A673 (cell line): ENCODE results near the gene TSPYL2. TPM values are rescaled to one million over a fixed set of nuclear protein-coding genes. Genes with fewer than 3 reads are reported as not detected.

Experiments
- BruUV-seq: library from RNA; stranded (reverse); fragments of 400-500 nt; replicated peaks from 2 replicates; lab custom pipeline; 2021; lab: Mats Ljungman, UMichigan
- CTCF ChIA-PET: fragments of 300-600 bp; sonication (Branson Sonifier 250); formaldehyde crosslinking; loops from one replicate; lab custom pipeline; 2022; ENCODE audit warnings: antibody characterized with exemption; lab: Charles Lee
- POLR2A ChIA-PET: fragments of 300-600 bp; sonication (Branson Sonifier 250); formaldehyde crosslinking; loops from one replicate; lab custom pipeline; 2022; ENCODE audit warnings: antibody characterized with exemption; ENCODE audit not compliant: low non-redundant PET; lab: Charles Lee
- DNase-seq: peaks from one replicate; pipeline ENCODE4 v3.0.0-alpha.2; 2015; ENCODE audit warnings: low spot score
- H3K27ac ChIP-seq: fragments of 200-600 bp; sonication (generic); 2 replicates; pipeline ENCODE4 v1.5.1; 2016; ENCODE audit warnings: mixed run types, low read depth, mild to moderate bottlenecking, mixed read lengths, antibody characterized with exemption, low read length; ENCODE audit not compliant: poor library complexity, severe bottlenecking
- H3K27me3 ChIP-seq: fragments of 200-600 bp; sonication (generic); replicated peaks from 2 replicates; pipeline ENCODE4 v1.6.1; 2017; ENCODE audit warnings: mixed run types, low read depth, mild to moderate bottlenecking, mixed read lengths, antibody characterized with exemption, low read length; ENCODE audit not compliant: insufficient read depth, poor library complexity
- H3K36me3 ChIP-seq: fragments of 200-600 bp; sonication (generic); 2 replicates; pipeline ENCODE4 v1.6.1; 2016; ENCODE audit warnings: mixed run types, mild to moderate bottlenecking, mixed read lengths, antibody characterized with exemption, low read length; ENCODE audit not compliant: insufficient read depth, poor library complexity, severe bottlenecking
- H3K4me1 ChIP-seq: fragments of 200-600 bp; sonication (generic); 2 replicates; pipeline ENCODE4 v1.6.1; 2017; ENCODE audit warnings: mixed run types, mild to moderate bottlenecking, mixed read lengths, antibody characterized with exemption, low read length; ENCODE audit not compliant: insufficient read depth, poor library complexity, severe bottlenecking
- H3K4me3 ChIP-seq: fragments of 200-600 bp; sonication (generic); 2 replicates; pipeline ENCODE4 v1.5.1; 2016; ENCODE audit warnings: low read depth, mixed run types, mild to moderate bottlenecking, mixed read lengths, low read length; ENCODE audit not compliant: poor library complexity, severe bottlenecking
- H3K9me3 ChIP-seq: fragments of 200-600 bp; sonication (generic); 2 replicates; pipeline ENCODE4 v1.6.1; 2016; ENCODE audit warnings: mixed run types, low read depth, mild to moderate bottlenecking, mixed read lengths, antibody characterized with exemption, low read length; ENCODE audit not compliant: poor library complexity, severe bottlenecking
- EZH2 ChIP-seq: fragments of 200-600 bp; sonication (generic); IDR thresholded peaks from 2 replicates; pipeline ENCODE4 v1.6.1; 2017; ENCODE audit warnings: borderline replicate concordance, low read depth, mild to moderate bottlenecking, mixed read lengths, antibody characterized with exemption, low read length; ENCODE audit not compliant: poor library complexity, severe bottlenecking
- intact Hi-C: fragments of 100-400 bp; cut with micrococcal nuclease; formaldehyde crosslinking; loops from one replicate; pipeline ENCODE4 v1.10.0; 2022; ENCODE audit not compliant: unreplicated experiment
- total RNA-seq: library from RNA; stranded (reverse); gene quantifications from 2 replicates; pipeline ENCODE4 v1.2.3, GENCODE V29; 2021
- TF ChIP-seq, protein P1 (sequence below): fragments of 300-800, 200-600 bp; sonication (generic); conservative IDR thresholded peaks from 2 replicates; pipeline ENCODE4 v1.5.1; 2017; ENCODE audit warnings: low read depth, mild to moderate bottlenecking, antibody characterized with exemption, low read length, moderate library complexity, mixed read lengths

TSPYL2 gene
- total RNA-seq, 1 experiment from 2014 or later: 25.0 TPM

DNA sequence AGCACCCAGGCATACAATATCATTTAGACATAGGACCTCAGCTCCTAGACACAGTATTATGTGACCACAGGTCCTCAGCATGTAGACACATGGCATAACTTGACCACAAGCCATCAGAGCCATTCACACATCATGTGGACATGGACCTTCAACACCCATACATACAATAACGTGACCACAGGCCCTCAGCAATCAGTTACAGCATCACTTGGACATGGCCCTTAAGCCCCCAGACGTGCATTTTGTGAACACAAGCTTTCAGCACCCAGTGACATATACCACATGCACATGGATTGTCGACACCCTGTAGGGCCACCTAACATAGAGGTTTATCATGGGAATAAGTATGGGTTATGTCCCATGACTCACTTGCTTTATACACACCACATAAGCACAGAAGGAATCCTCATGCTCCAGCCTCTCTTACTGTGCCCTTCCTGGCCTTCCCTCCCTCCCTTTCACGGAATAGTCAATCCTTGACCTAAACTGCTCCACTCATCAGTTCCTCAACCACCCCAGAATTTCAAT, 1.9 kb downstream of the TSPYL2 start:
- ChIA-PET POLR2A (no interaction called here), CTCF (no interaction called here)
- TF ChIP-seq, protein P1, sequence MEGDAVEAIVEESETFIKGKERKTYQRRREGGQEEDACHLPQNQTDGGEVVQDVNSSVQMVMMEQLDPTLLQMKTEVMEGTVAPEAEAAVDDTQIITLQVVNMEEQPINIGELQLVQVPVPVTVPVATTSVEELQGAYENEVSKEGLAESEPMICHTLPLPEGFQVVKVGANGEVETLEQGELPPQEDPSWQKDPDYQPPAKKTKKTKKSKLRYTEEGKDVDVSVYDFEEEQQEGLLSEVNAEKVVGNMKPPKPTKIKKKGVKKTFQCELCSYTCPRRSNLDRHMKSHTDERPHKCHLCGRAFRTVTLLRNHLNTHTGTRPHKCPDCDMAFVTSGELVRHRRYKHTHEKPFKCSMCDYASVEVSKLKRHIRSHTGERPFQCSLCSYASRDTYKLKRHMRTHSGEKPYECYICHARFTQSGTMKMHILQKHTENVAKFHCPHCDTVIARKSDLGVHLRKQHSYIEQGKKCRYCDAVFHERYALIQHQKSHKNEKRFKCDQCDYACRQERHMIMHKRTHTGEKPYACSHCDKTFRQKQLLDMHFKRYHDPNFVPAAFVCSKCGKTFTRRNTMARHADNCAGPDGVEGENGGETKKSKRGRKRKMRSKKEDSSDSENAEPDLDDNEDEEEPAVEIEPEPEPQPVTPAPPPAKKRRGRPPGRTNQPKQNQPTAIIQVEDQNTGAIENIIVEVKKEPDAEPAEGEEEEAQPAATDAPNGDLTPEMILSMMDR: no peak
- no peak for TF ChIP-seq EZH2
- intact Hi-C loops: no loop called here
- Histone ChIP-seq H3K4me1 (peaks cover 14% of the 10 kb centered on the region), H3K27ac (no peak overlapping the region), H3K36me3 (peaks cover 29% of the 10 kb centered on the region), H3K9me3 (no peaks in the 10 kb centered on the region), H3K27me3 (no peaks in the 10 kb centered on the region), H3K4me3 (peak overlapping the region; percentile 73)
- no TSS peak for BruUV-seq
- no peak for DNase-seq

DNA sequence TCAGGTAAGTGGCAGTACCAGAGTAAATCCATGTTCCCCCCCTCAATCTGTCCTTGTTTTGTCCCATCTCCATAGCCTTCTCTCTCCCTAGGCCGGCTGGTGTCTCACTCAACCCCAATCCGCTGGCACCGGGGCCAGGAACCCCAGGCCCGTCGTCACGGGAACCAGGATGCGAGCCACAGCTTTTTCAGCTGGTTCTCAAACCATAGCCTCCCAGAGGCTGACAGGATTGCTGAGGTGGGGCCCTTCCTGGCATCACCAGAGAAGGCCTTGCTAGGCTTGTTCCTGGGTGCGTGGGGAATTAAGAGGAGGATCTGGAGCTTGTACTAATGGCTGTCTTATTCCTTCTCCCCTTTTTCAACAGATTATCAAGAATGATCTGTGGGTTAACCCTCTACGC, 2.7 kb downstream of the TSPYL2 start:
- H3K9me3 ChIP-seq: no peaks in the 10 kb centered on the region
- ChIA-PET CTCF (no interaction called here), POLR2A (no interaction called here)
- H3K27me3 ChIP-seq: no peaks in the 10 kb centered on the region
- intact Hi-C loops: no loop called here
- H3K4me3 ChIP-seq: no peak overlapping the region
- peaks cover 29% of the 10 kb centered on the region for H3K36me3 ChIP-seq
- TF ChIP-seq, protein P1: no peak
- no peak for TF ChIP-seq EZH2
- BruUV-seq: no TSS peak
- no peak for DNase-seq
- H3K27ac ChIP-seq: no peak overlapping the region
- peaks cover 14% of the 10 kb centered on the region for H3K4me1 ChIP-seq

DNA sequence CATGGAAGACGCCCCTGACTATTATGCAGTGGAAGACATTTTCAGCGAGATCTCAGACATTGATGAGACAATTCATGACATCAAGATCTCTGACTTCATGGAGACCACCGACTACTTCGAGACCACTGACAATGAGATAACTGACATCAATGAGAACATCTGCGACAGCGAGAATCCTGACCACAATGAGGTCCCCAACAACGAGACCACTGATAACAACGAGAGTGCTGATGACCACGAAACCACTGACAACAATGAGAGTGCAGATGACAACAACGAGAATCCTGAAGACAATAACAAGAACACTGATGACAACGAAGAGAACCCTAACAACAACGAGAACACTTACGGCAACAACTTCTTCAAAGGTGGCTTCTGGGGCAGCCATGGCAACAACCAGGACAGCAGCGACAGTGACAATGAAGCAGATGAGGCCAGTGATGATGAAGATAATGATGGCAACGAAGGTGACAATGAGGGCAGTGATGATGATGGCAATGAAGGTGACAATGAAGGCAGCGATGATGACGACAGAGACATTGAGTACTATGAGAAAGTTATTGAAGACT, 3.6 kb downstream of the TSPYL2 start:
- no TSS peak for BruUV-seq
- no peaks in the 10 kb centered on the region for H3K9me3 ChIP-seq
- no peaks in the 10 kb centered on the region for H3K27me3 ChIP-seq
- H3K4me1 ChIP-seq: peaks cover 14% of the 10 kb centered on the region
- H3K4me3 ChIP-seq: no peak overlapping the region
- intact Hi-C loops: no loop called here
- ChIA-PET POLR2A (no interaction called here), CTCF (no interaction called here)
- TF ChIP-seq, protein P1: no peak
- TF ChIP-seq EZH2: no peak
- DNase-seq: no peak
- H3K27ac ChIP-seq: no peak overlapping the region
- H3K36me3 ChIP-seq: peaks cover 29% of the 10 kb centered on the region
